K562 (cell line): ENCODE results near the gene HSDL1. TPM values are rescaled to one million over a fixed set of nuclear protein-coding genes. Genes with fewer than 3 reads are reported as not detected.

Source experiments
- ATF7 ChIP-seq: fragments of 450-650 bp; IDR thresholded peaks from 2 replicates; pipeline ENCODE4 v1.7.1; 2014; ENCODE audit warnings: mild to moderate bottlenecking, moderate library complexity
- CCNT2 ChIP-seq: IDR thresholded peaks from 2 replicates; pipeline ENCODE4 v1.6.1; 2011; ENCODE audit warnings: borderline replicate concordance, low read depth, mild to moderate bottlenecking, moderate library complexity, mixed read lengths, low read length; ENCODE audit not compliant: insufficient read length; ENCODE audit errors: extremely low read depth
- CHD1 ChIP-seq: fragments of 200-600 bp; sonication (generic); IDR thresholded peaks from one replicate; pipeline ENCODE4 v1.6.1; 2012; ENCODE audit warnings: mild to moderate bottlenecking, moderate library complexity, low read length, inconsistent platforms
- KLF10 ChIP-seq: fragments of 250-450 bp; sonication (Bioruptor Pico); IDR thresholded peaks from 2 replicates; pipeline ENCODE4 v1.6.1; 2021; ENCODE audit warnings: matching md5 sums
- RB1 ChIP-seq: fragments of 450-650 bp; IDR thresholded peaks from 2 replicates; pipeline ENCODE4 v1.6.1; 2017; ENCODE audit warnings: low read depth, mild to moderate bottlenecking
- SIN3A ChIP-seq, 2 experiments: fragments of 150-350 bp in 1 of 2; IDR thresholded peaks; 2 replicates each; pipeline ENCODE4 v1.6.1; 2011 to 2016; ENCODE audit warnings: borderline replicate concordance in 2 of 2, low read depth in 2 of 2, low read length in 2 of 2, mild to moderate bottlenecking in 2 of 2, moderate library complexity in 2 of 2; ENCODE audit not compliant: control insufficient read depth in 1 of 2
- SIX5 ChIP-seq, 2 experiments: IDR thresholded peaks; 2 replicates each; pipeline ENCODE4 v1.6.1; 2011; ENCODE audit warnings: low read length in 2 of 2, borderline replicate concordance in 1 of 2, low read depth in 1 of 2, mild to moderate bottlenecking in 1 of 2, moderate library complexity in 1 of 2; ENCODE audit not compliant: insufficient read depth in 1 of 2
- SMAD4 ChIP-seq: fragments of 250-450 bp; sonication (Bioruptor Pico); conservative IDR thresholded peaks from 2 replicates; pipeline ENCODE4 v1.8.0; 2021; ENCODE audit warnings: inconsistent platforms, mild to moderate bottlenecking, moderate library complexity
- STAT6 ChIP-seq: sonication (generic); formaldehyde crosslinking; IDR thresholded peaks from 2 replicates; pipeline ENCODE4 v1.8.1; 2023; ENCODE audit warnings: mild to moderate bottlenecking, missing genetic modification reagents
- ZBTB8A ChIP-seq: fragments of 450-650 bp; IDR thresholded peaks from 2 replicates; pipeline ENCODE4 v1.6.1; 2018; ENCODE audit warnings: mild to moderate bottlenecking, moderate library complexity; ENCODE audit not compliant: partially characterized antibody
- ZNF133 ChIP-seq: fragments of 250-450 bp; sonication (Bioruptor Pico); IDR thresholded peaks from 2 replicates; pipeline ENCODE4 v1.4.0; 2020; ENCODE audit warnings: mild to moderate bottlenecking
- ZNF395 ChIP-seq: fragments of 200-800 bp; sonication (Bioruptor generic); IDR thresholded peaks from 2 replicates; pipeline ENCODE4 v1.6.1; 2017; ENCODE audit warnings: missing genetic modification characterization, missing compliant biosample characterization
- ZNF41 ChIP-seq: fragments of 250-450 bp; sonication (Bioruptor Pico); conservative IDR thresholded peaks from 2 replicates; pipeline ENCODE4 v1.4.0; 2020; ENCODE audit warnings: mild to moderate bottlenecking
- ZNF444 ChIP-seq: fragments of 250-450 bp; sonication (Bioruptor Pico); IDR thresholded peaks from 2 replicates; pipeline ENCODE4 v1.4.0; 2020; ENCODE audit warnings: mild to moderate bottlenecking, moderate library complexity
- ZNF699 ChIP-seq: fragments of 250-450 bp; sonication (Bioruptor Pico); IDR thresholded peaks from 2 replicates; pipeline ENCODE4 v1.8.0; 2021; ENCODE audit warnings: mild to moderate bottlenecking, moderate library complexity; ENCODE audit not compliant: insufficient replicate concordance
- polyA plus RNA-seq, 8 experiments: library from polyadenylated mRNA; depleted of rRNA in 4 of 8; stranded (reverse) in 5 of 8; unstranded in 3 of 8; fragments of >200 nt; fragmentation: Nextera tagmentation in 2 of 8; fragmentation: Illumina TruSeq in 1 of 8; extraction: Ambion mirVana in 2 of 8; extraction: Trizol in 1 of 8; gene quantifications; 2 replicates each; pipeline versions ENCODE4 v1.2.1 to v1.2.3, GENCODE V29; 2011 to 2014; ENCODE audit warnings: inconsistent platforms in 1 of 8, missing spikeins in 1 of 8
- total RNA-seq, 7 experiments: library from RNA; depleted of rRNA in 6 of 7; stranded (reverse); fragments of >200 nt in 6 of 7; fragmentation: Illumina TruSeq in 2 of 7; extraction: Trizol in 2 of 7; gene quantifications; 2 replicates each; pipeline versions ENCODE4 v1.2.1 to v1.2.3, GENCODE V29; 2011 to 2021; ENCODE audit warnings: low replicate concordance in 1 of 7

Gene HSDL1
- total and polyA plus RNA-seq, 9 of the 15 experiments (the other 6 are each of a cell fraction or from before 2014, with no cell fraction given): 14.8 to 41.2 (median 27.7) TPM

GRCh38 chr16:84116720-84117493 lies 28.1 kb downstream of the HSDL1 start, which contains the start of gene MBTPS1 (continued):
- no peak; the same call in 1 of the 2 replicates for TF ChIP-seq STAT6
- peak; percentile 78 for TF ChIP-seq SMAD4 (CRISPR knock-in tag)
- peak; percentile 75 for TF ChIP-seq CHD1
- TF ChIP-seq ZBTB8A: no peak
- TF ChIP-seq ZNF41 (CRISPR knock-in tag): no peak
- no peak for TF ChIP-seq KLF10
- peak; percentile 65 for TF ChIP-seq CCNT2
- peak; percentile 93 for TF ChIP-seq RB1
- no peak for TF ChIP-seq ZNF133
- TF ChIP-seq ZNF395: peak; percentile 1; the same call in 1 of the 2 replicates
- TF ChIP-seq SIN3A (IDR thresholded peaks at IDR 0.05; ENCODE audit: borderline replicate concordance in 2 of 2, control insufficient read depth in 1 of 2, low read depth in 2 of 2, low read length in 2 of 2): peak; percentile 78 to 83
- no peak for TF ChIP-seq ZNF444 (CRISPR knock-in tag)
- TF ChIP-seq ATF7: peak; percentile 86
- TF ChIP-seq ZNF699 (CRISPR knock-in tag): no peak
- no peak for TF ChIP-seq SIX5 (IDR thresholded peaks at IDR 0.05; ENCODE audit: borderline replicate concordance in 1 of 2, insufficient read depth in 1 of 2, low read depth in 1 of 2, low read length in 2 of 2)
